GM19395 (cell line): ENCODE results near the gene PYROXD2.
"Not testable (repeated sequence)": the region's sequence is repeated elsewhere in the genome, so short reads cannot be mapped to it uniquely, and the experiment has no call there.

Source experiments
- ATAC-seq: cut with Tn5 transposase; IDR thresholded peaks from one replicate; pipeline ENCODE4 v1.9.1; 2021; ENCODE audit warnings: mild to moderate bottlenecking, moderate library complexity; ENCODE audit not compliant: unreplicated experiment

Gene PYROXD2

DNA sequence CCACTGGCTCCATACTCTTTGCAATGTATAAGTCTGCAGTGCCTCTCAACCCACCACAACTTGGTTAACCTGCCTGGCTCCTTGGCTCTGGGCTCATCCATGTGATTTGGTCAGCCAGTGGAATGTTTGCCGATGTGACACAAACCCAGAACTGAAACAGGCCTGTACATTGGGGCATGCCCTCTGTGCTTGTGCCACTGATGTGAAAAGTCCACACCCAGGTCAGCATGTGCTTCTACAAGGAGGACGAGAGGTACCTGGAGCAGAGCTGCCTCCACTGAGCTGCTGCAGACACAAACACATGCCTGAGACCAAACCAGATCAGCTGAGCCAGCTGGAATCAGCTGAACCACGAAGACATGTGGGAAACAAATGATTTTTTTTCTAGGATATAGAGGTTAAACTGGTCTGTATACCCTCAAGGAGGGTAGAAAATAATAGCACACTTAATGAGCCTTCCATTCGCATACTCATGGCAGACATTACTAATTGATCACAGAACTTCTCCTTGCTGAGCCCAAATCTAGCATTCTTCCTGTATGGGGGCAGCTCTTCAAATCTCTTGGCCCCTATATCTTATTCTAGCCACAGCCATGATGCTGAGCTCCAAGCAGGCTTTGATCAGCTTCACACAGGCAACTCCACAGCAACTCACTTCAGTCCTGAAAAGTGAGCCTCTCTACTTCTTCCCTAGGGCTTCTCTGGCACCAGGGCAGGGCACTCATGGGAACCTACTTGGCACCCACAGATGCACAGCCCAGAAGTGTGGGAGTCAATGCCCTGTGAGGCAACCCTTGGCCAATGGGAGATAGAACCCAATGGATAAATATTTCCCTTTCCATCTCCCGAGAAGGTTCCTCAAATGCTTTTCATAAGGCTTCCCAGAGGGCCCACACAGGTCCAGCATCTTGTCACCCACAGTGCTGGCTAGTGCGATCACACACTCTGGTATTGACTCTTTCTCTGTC, 18.6 kb downstream of the PYROXD2 start:
- no peak for ATAC-seq

DNA sequence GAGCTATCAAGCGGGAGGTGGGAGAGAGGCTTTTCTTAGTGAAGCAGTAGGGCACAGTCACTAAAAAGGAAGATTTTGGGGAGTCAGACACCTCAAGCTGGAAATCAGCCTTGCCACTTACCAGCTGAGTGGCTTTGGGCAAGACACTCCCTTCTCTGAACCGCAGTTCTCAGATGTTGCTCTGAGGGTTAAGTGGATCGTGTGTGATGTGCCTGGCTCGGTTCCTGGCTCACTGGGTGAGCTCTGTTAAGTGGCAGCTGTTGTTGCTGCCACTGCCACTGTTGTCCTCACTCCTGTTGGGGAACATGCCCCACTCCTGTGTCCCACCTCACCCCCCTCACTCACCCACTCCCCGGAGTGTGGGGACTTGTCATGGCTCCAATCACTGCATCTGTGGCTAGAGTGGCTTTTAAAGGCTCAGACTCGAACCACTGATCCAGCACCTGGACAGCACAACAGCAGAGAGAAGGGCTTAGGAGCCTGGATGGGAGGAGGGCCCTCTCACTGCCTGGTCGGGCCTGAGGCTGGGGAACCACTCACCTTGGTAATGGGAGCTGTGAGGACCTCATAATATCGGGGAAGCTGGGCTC, 20.0 kb downstream of the PYROXD2 start:
- no peak for ATAC-seq

DNA sequence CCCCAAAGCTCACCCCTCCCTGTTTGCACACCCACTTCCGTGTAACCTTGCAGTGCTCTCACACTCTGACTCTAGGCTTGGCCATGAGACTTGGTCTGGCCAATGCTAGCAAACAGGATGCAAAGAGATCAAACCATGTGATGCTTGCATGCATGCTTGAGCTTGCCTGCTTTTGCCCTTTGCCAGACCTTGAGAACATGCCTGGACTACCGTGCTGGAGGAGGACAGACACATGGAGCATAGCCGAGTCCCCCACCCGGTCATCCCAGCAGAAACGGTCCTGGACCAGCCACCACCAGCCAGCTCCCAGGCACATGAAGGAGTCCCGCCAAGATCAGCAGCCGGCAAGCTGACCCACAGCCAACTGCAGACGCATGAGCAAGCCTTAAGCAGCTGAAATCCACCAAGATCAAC, 23.4 kb downstream of the PYROXD2 start:
- no peak for ATAC-seq

DNA sequence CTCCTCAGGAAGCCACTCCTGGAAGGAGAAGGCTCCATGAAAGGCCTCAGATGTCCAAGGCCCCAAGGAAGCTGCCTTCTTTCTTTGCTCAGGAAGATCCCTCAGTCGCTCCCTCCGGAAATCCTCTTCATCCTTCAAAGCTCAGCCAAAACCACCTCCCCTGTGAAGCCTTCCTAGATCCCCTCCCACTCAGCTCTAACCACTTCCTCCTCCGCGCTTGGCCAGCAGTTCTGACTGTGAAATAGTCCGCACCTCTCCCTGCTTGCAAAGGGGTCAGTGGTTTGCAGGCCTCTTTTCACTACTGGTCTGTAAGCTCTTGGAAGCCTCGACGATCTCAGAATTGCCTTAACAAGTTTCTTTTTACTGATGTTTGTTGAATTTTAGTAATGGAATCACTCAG, 23.9 kb downstream of the PYROXD2 start:
- ATAC-seq: no peak

DNA sequence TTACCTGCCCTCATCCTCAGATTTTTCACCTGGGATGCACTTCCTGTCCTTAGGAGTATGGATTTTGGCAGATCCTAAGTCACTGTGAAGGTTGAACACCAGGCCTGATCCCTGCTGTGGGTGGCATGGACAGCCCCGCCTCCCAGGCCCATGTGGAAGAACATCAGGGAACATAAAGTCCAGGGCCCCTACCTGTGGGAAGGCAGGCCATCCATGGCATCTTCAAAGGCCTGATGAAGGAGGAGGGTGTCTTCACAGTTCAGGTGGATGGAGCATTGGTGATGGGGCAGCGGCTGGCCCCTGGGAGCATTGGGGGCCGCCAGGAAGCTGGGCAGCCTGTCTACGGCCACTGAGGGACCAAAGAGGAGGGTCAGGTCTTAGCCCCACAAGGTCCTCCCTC, 24.6 kb downstream of the PYROXD2 start:
- ATAC-seq: no peak

DNA sequence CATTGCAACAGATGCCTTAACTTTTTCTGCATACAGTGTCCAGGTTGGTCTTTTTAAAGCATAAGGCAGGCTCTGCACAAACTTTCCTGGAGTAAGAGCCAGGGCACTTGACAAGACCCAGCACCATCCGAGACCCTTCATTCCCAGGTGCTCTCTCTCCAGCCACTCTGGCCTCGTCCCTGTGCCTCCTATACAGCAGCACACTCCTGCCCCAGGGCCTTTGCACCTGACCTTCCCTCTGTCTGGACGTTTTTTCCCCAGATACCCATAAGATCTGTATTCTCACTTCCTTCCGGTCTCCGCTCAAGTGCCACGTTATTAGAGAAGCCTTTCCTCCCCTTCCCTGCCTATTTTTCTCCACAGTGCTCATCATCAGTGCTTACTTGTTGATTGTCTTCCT, 25.6 kb downstream of the PYROXD2 start:
- ATAC-seq: no peak

DNA sequence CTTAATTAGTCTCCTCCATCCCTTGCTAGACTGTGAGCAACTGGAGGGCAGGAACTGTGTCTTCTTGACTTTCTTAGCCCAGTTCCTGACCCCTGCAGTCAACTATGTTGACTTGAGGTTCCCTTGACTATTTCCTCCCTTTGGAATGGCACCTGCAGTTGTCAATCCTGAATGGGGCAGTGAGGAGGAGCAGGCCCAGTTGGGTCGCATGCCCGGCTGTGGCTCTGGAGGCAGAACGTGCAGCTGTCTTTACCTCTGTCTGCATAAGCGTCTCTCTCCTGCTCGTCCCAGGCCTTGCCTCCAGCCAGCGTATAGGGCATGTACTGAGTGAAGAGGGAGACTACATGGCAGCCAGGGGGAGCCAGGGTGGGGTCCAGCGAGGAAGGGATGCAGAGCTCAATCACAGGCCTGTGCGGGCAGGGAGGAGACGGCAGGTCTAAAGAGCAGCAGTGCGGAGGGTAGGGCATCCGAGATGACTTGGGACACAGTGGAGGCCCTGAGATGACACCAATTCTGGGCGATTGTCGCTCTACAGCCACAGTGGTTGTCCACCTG, 26.8 kb downstream of the PYROXD2 start:
- ATAC-seq: no peak

DNA sequence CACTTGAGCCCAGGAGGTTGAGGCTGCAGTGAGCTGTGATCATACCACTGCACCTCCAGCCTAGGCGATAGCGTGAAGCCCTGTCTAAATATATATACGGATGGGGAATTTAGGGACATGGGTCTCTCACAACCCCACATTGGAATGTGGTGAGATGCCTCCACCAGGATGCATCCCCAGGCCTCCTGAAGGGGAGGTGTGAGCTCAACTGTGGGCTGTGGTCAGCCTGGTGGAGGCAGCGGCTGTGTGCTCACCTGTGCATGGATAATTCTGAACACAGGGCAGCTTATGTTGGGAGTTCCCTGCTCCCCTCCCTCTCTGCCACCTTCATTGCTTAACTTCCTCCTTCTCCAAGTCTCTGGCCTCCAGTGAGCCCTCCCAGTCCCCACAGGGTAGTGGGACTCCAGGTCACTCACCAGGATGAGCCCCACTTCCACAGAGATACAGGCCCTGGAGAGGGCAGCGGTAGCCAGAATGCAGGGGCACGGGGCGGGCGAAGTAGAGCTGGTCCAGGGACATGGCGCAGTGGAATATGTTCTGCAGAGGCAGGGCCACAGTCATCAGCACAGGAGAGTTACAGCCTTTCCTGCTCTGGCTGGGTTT, 30.4 kb downstream of the PYROXD2 start:
- ATAC-seq: no peak

DNA sequence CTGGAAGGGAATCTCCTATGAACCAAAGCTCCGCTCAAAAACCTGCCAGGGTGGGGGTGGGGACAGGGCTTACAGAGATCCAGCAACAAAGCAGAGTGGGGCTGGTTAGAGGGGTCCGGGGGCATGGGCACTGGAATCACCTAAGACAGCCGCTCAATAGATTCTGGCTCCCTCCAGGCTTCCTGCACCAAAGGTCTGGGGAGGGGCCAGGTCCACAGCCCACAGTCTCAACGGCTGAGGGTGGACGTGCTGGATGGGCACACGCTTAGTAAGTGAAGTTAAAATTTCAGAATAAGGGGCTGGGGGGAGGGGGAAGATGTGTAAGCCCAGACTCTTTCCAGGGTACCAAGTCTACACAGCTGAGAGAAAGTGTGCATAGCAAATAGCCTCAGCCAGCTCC, 31.1 kb downstream of the PYROXD2 start:
- no peak for ATAC-seq

DNA sequence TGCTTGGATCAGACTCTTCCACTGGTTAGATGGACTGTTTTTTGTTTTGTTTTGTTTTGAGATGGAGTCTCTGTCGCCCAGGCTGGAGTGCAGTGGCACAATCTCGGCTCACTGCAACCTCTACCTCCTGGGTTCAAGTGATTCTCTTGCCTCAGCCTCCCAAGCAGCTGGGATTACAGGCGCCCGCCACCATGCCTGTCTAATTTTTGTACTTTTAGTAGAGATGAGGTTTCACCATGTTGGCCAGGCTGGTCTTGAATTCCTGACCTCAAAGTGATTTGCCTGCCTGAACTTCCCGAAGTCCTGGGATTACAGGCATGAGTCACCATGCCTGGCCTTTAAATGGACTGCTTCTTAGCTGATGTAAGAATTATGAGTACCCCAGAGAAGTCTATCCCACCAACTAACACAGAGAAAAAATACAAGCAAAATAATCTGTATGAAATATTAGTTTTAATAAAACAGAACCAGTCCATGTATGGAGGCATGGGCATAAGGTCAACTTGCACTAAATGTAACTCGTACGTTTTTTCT, 31.8 kb downstream of the PYROXD2 start:
- not testable (repeated sequence) for ATAC-seq

DNA sequence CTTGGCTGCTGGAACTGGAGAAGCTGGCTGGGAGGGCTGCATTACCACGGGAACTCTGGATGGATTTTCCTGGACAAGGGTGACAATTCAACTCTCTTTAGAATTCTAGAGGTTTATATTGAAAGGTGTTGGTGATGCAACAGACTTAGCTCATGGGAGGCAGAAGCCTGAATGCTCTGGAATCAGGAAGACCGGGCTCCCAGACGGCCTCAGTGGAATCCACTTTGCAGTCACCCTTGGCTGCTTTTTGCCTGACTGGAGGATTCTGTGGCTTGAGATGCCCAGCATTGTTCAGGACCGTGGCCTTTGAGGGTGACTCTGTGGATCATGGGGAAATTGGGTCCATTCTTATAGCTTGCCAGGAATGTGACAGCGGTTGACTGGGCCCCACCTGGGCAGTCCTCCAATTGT, 32.3 kb downstream of the PYROXD2 start:
- no peak for ATAC-seq

DNA sequence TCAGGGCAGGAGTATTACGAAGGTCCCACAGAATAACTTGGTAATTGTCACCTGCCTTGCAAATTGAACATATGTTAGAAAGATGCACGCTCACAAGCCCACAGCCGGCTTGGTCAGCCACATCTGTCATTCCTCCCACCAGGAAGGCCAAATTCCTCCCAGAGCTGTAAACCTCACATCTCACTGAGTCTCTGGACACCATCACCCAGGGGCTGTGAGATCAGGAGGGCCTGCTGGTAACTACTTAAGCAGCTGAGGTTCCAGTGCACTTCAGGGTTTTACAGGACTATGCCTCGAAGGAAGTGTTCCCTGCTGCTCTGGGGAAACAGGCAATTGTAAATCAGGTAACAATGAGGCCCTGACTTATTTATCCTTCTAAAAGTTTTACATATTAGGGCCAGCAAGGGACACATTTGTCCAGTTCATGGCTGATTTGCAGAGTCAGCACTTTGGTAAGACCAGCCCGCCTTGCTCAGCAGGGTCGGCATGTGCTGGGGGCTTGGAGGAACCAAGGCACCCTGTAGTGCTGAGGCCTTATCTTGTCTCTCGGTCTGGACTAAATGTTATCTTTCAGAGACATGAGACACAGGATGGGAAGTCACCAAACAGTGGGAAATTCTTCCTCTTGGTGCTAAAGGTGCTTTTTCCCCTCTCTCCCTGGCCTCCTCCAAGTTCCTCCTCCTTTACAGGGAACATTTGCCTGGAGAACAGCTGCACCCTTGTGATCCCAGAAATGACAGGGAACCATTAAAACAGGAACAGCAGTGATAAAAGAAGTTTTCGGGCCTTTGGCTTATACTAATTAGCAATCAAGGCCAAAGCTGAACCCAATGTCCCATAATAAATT, 34.3 kb downstream of the PYROXD2 start:
- no peak for ATAC-seq

DNA sequence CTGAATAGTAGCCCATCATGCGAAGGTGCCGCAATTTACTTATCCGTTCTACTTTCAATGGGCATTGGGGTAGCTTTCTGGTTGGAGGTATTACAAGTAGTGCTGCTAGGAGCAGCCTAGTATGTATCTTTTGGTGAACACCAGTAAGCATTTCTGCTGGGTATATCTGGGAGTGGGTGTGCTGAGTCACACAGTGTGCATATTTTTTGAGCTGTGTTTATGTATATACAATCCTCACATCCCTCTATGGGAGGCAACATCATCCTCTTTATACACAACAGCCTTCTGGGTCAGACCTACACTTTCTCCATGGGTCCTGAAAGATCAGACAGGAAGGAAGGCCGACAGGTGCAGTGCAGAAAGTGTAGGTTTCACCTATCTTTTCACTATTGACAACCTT, 36.3 kb downstream of the PYROXD2 start:
- ATAC-seq: no peak

DNA sequence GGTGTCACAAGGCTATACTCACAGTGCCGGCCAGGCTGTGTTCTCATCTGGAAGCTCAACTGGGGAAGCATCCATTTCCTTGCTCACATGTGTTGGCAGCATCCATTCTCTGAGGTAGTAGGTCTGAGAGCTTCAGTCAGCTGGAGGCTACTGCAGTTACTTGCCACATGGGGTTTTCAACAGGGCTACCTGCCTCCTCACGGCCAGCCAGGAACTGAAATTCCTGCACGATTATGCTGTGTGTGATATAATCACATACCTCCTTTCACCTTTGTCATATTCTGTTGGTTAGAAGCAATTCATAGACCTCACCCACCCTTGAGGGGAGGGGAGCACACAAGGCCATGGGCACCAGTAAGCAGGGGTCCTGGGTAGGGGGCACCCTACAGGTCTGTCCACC, 37.4 kb downstream of the PYROXD2 start:
- no peak for ATAC-seq

DNA sequence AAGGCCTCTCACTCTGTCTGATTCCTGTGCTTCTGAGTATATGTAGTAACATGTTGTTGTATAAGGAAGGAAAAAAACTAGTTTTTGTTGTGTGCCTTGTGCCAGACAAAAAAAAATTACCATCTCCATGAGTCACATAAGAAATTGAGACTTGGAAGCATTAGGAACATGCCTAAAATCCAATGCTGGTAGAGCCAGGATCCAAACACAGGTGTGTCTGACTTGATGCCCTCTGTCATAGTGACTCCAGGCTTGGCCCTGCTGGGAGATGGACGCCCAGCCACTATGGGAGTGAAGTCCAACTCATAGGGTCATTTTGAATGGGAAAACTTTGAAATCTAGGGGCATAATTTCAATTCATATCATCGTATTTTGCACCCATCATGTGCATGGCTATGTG, 38.0 kb downstream of the PYROXD2 start:
- no peak for ATAC-seq

DNA sequence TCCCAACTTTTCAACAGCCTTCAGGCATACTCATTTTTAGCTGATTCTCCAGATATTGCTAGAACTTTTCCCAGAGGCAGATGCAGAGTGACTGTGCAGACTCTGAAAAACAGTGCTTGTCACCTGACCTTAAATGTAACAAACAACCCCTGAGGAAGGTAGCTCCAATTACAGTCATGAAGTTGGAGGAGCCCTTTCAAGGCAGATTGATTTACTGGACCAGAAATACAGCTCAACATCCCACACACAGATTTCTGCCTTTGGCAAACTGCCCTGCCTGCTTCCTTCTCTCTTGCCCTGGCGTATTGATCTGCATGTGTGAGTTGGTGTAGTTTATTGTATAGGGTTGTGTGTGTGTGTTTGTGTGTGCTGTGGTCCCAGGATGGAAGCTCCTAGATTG, 38.5 kb downstream of the PYROXD2 start:
- no peak for ATAC-seq

DNA sequence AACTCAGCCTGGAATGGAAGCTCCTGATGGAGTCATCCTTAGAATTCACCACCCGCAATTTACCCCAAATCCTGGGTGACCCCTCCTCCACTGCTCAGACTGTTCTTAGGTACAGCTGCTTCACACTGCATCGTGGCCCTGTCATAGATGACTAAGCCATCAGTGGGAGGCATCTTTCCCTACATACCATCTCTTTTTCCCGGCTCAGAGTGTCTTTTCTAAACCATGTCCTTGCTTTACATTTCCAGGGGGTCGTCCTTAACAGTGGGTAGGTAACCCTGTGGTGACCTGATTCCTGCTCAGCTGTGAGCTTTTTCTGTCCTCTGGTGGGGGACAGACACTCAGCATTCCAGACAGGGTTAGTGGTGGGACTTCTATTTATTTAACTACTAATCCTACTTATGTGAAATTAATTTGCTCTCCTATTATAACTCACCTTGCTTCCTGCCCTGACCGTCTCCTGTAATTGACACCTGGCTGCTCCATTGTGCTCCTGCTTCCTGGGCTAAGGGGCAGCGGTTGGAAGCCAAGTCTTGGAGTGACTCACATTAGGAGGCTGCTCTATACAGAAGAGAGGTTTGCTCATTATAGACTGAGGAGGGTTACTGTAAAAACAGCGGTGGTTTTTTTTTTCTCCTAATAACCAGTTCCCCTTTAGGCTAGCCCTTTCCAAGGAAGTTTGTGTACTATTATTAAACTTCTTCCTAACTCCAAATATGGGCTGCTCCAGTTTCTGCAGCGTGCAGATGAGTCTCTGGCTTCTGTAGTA, 40.6 kb downstream of the PYROXD2 start:
- no peak for ATAC-seq

DNA sequence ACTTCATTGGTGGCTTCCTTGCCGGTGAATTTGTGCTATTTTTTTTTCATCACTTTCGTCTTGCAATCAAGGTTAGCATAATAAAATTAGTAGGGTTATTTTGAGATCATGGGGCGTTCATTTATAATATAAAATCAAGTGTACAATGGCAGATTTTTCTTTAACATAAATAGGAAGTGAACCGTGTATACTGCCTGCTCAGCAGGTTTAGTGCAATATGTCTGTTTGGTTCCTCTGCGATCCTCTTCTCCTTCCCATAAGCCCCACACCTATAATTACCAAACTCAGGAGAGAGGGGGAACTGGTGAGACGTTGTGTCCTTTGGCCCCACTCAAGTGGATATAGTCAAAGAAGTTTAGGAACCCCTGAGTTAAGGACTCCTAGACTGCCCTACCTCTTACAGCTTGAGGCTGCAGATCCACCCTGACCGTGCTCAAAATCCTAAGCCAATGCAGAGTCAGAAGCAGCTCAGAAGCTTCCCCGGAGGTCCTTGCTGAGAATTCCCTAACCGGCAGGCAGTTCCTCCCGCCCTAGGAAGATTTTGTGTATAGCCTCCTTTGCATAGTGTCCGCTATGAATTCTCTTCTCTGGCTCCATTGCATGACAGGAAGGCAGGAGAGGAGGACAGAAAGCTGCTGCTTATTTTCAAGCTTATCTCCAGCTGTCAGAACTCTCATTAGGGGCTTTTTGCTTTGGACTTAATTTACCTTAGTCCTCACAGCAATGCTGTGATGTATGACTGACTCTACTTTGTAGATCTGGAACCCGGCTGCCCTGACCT, 41.5 kb downstream of the PYROXD2 start:
- no peak for ATAC-seq
